ENCODE data around the gene SIGLEC10.

Gene SIGLEC10

DNA sequence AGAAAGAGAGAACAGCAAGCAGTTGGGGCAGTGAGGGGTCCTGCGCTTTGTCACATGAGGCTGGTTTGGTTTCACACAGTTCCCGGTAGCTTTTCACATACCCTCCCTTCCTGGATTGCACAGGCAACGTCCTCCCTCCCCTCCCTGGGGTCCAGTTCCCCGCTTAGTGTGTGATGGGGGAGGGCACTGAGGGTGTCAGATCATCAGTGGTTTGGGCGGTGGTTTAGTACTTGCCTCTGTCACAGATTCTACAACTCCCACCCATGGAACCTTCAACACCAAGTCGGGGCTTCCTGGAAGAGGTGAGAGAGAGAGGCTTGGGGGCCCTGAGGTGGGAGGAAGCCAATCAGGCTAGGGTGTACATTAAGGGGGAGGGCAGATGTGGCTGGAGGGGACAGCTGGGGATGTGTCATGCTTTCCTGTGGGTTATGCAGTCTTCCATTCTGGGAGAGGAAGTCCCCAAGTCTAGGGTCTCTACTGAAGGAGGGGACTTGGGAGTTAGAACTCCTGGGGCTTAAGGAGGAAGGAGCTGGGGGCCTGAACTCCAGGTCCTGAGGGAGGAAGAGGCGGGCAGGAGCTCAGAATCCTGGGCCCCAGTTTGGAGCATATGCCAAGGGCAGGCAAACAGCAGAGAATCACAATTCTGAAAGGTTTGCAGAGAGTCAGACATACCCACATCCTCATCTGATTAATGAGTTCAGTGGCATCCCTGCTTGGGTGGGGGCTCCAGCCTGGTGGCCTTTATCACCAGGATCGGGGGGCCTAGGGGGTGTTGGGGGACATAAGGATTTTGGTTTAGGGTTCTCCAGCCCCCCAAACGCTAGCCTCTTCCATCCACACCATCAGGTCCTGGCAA lies 44.6 kb downstream of the SIGLEC10 start, which contains the start of gene NKG7:
NKG7 (minus strand) TSS at position 6 of the 856 bp plus-strand sequence. CDS start 119 bp downstream, outside the sequence.
- H2AFZ ChIP-seq (ENCODE audit: low read length) = no peak within 1 kb of the TSS
- no peak within 1 kb of the TSS for H3K4me3 ChIP-seq (ENCODE audit: low read length)
- H3K27me3 ChIP-seq (replicated peaks; ENCODE audit: insufficient read depth, low read length) = no peaks in the 10 kb centered on the region
- H3K4me2 ChIP-seq (ENCODE audit: low read depth, low read length) = no peak within 1 kb of the TSS
- DNase-seq = no peak
- no peaks in the 10 kb centered on the region for H3K79me2 ChIP-seq (ENCODE audit: low read length)
- no peaks in the 10 kb centered on the region for H3K9me3 ChIP-seq (replicated peaks; ENCODE audit: insufficient read depth, low read length)
- TF ChIP-seq, protein P1, sequence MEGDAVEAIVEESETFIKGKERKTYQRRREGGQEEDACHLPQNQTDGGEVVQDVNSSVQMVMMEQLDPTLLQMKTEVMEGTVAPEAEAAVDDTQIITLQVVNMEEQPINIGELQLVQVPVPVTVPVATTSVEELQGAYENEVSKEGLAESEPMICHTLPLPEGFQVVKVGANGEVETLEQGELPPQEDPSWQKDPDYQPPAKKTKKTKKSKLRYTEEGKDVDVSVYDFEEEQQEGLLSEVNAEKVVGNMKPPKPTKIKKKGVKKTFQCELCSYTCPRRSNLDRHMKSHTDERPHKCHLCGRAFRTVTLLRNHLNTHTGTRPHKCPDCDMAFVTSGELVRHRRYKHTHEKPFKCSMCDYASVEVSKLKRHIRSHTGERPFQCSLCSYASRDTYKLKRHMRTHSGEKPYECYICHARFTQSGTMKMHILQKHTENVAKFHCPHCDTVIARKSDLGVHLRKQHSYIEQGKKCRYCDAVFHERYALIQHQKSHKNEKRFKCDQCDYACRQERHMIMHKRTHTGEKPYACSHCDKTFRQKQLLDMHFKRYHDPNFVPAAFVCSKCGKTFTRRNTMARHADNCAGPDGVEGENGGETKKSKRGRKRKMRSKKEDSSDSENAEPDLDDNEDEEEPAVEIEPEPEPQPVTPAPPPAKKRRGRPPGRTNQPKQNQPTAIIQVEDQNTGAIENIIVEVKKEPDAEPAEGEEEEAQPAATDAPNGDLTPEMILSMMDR (IDR thresholded peaks at IDR 0.05; ENCODE audit: low read length) = no peak
- TF ChIP-seq EZH2phosphoT487 (IDR thresholded peaks at IDR 0.05; ENCODE audit: low read length) (no peak), EZH2 (optimal IDR thresholded peaks at IDR 0.05; ENCODE audit: low read depth, low read length) (no peak)
- H3F3A ChIP-seq (ENCODE audit: insufficient read depth, low read length) = no peaks in the 10 kb centered on the region
- H3K9me2 ChIP-seq (replicated peaks; ENCODE audit: insufficient read depth, low read length) = no peaks in the 10 kb centered on the region
- H3K27ac ChIP-seq (ENCODE audit: low read length) = no peak within 1 kb of the TSS
- no peaks in the 10 kb centered on the region for H3K36me3 ChIP-seq (replicated peaks; ENCODE audit: insufficient read depth, low read length)
- H3K4me1 ChIP-seq (ENCODE audit: low read length) = no peaks in the 10 kb centered on the region
- no peak within 1 kb of the TSS for H3K9ac ChIP-seq (ENCODE audit: low read length)
- no peaks in the 10 kb centered on the region for H4K20me1 ChIP-seq (ENCODE audit: insufficient read depth, low read length)

DNA sequence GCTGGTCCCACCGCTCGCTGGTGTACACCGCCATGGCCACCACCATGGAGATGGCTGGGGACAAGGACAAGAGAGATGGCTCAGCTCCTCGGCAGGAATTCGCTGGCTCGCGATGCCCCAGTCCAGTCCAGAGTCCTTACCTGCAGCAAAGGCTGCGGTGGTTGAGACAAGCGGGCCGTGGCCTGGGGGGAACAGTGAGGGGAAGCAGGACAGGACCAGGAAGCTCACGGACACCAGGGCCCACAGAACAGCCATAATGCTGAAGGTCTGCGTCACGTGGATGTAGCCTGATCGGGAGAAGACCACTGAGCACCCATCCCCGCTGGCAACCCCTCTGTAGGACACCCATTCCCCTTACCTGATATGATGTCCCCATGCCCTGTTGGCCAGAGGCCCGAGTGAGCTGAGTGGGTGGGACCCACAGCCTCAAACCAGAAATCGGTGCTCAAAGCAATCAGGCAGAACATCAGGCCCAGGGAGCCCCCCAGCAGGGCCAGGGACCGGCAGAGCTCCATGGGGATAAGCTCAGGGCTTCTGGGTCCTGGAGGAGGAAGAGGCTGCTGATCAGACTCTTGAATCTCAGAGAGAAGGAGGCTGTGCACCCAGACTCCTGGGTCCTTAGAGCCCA lies 45.3 kb downstream of the SIGLEC10 start:
- H3K9ac ChIP-seq (ENCODE audit: low read length) = no peak overlapping the region
- no peaks in the 10 kb centered on the region for H3K9me3 ChIP-seq (replicated peaks; ENCODE audit: insufficient read depth, low read length)
- DNase-seq = no peak
- no peak for TF ChIP-seq EZH2phosphoT487 (IDR thresholded peaks at IDR 0.05; ENCODE audit: low read length)
- TF ChIP-seq EZH2 (optimal IDR thresholded peaks at IDR 0.05; ENCODE audit: low read depth, low read length) = no peak
- TF ChIP-seq, protein P1 (IDR thresholded peaks at IDR 0.05; ENCODE audit: low read length) = no peak
- H3K9me2 ChIP-seq (replicated peaks; ENCODE audit: insufficient read depth, low read length) = no peaks in the 10 kb centered on the region
- H2AFZ ChIP-seq (ENCODE audit: low read length) = no peak overlapping the region
- H3K27ac ChIP-seq (ENCODE audit: low read length) = no peak overlapping the region
- H3F3A ChIP-seq (ENCODE audit: insufficient read depth, low read length) = no peaks in the 10 kb centered on the region
- H3K79me2 ChIP-seq (ENCODE audit: low read length) = no peaks in the 10 kb centered on the region
- no peak overlapping the region for H3K4me2 ChIP-seq (ENCODE audit: low read depth, low read length)
- H3K4me1 ChIP-seq (ENCODE audit: low read length) = no peaks in the 10 kb centered on the region
- H4K20me1 ChIP-seq (ENCODE audit: insufficient read depth, low read length) = no peaks in the 10 kb centered on the region
- no peak overlapping the region for H3K4me3 ChIP-seq (ENCODE audit: low read length)
- H3K36me3 ChIP-seq (replicated peaks; ENCODE audit: insufficient read depth, low read length) = no peaks in the 10 kb centered on the region
- H3K27me3 ChIP-seq (replicated peaks; ENCODE audit: insufficient read depth, low read length) = no peaks in the 10 kb centered on the region

DNA sequence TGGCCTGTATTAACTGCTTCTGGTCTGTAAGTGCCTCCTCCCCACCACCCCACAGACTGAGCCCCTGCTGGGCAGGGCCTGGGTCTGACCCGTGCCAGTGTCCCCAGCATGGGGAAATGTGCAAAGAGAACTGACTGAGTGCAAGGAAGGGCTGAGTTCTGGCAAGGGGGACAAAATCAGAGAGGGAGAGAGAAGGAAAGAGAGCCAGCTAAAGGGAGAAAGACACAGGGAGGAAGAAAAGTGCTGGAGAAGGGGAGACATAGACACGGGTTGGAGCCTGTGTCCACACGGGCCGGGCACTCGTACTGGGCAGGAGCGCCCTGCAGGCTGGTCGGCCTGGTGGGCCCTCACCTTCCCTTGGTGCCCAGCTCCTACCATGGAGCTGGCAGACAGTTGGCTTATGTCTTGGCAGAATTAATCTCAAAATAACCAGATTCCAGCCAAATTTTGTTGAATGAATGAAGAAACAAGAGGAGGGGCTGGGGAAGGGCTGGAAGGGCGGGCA lies 46.2 kb downstream of the SIGLEC10 start:
- Histone ChIP-seq H3K4me1 (ENCODE audit: low read length) (no peaks in the 10 kb centered on the region), H3K9ac (ENCODE audit: low read length) (no peak overlapping the region), H3K27ac (ENCODE audit: low read length) (no peak overlapping the region), H3F3A (ENCODE audit: insufficient read depth, low read length) (no peaks in the 10 kb centered on the region), H3K79me2 (ENCODE audit: low read length) (no peaks in the 10 kb centered on the region), H3K9me2 (replicated peaks; ENCODE audit: insufficient read depth, low read length) (no peaks in the 10 kb centered on the region), H3K36me3 (replicated peaks; ENCODE audit: insufficient read depth, low read length) (no peaks in the 10 kb centered on the region), H3K27me3 (replicated peaks; ENCODE audit: insufficient read depth, low read length) (no peaks in the 10 kb centered on the region), H4K20me1 (ENCODE audit: insufficient read depth, low read length) (no peaks in the 10 kb centered on the region), H3K9me3 (replicated peaks; ENCODE audit: insufficient read depth, low read length) (no peaks in the 10 kb centered on the region), H2AFZ (ENCODE audit: low read length) (no peak overlapping the region), H3K4me2 (ENCODE audit: low read depth, low read length) (no peak overlapping the region), H3K4me3 (ENCODE audit: low read length) (no peak overlapping the region)
- TF ChIP-seq, protein P1 (IDR thresholded peaks at IDR 0.05; ENCODE audit: low read length) = no peak
- TF ChIP-seq EZH2phosphoT487 (IDR thresholded peaks at IDR 0.05; ENCODE audit: low read length) (no peak), EZH2 (optimal IDR thresholded peaks at IDR 0.05; ENCODE audit: low read depth, low read length) (no peak)
- DNase-seq = no peak
